Heart left ventricle (tissue), 16 donors: ENCODE results near the gene MAGI2. TPM values are rescaled to one million over a fixed set of nuclear protein-coding genes. Genes with fewer than 3 reads are reported as not detected.

Experiments used
- ATAC-seq, 4 donors: fragments of 200-7000 bp; cut with Tn5 transposase; one replicate each; pipeline ENCODE4 v1.9.1; 2020 to 2022; ENCODE audit warnings: moderate library complexity in 4 of 4, mild to moderate bottlenecking in 3 of 4, moderate number of reproducible peaks in 1 of 4
- DNase-seq, 5 donors: peaks; one replicate each; pipeline ENCODE4 v3.0.0-alpha.2; 2020
- H3K27ac ChIP-seq, 12 donors: fragments of 200-600 bp; sonication (generic) in 4 of 12; one replicate each; pipeline versions ENCODE4 v1.5.0 to v1.8.0; 2016 to 2022; ENCODE audit warnings: mild to moderate bottlenecking in 2 of 12
- H3K27me3 ChIP-seq, 9 donors: fragments of 200-600 bp; sonication (generic) in 2 of 9; one replicate each; pipeline versions ENCODE4 v1.5.1 to v1.8.0; 2016 to 2022; ENCODE audit warnings: mild to moderate bottlenecking in 3 of 9
- H3K36me3 ChIP-seq, 9 donors: fragments of 200-600 bp; sonication (generic) in 2 of 9; one replicate each; pipeline versions ENCODE4 v1.5.0 to v1.8.0; 2018 to 2022; ENCODE audit warnings: mild to moderate bottlenecking in 2 of 9
- H3K4me1 ChIP-seq, 12 donors: fragments of 200-600 bp; sonication (generic) in 4 of 12; one replicate each; pipeline versions ENCODE4 v1.5.0 to v1.8.0; 2016 to 2022; ENCODE audit warnings: mild to moderate bottlenecking in 3 of 12
- H3K4me3 ChIP-seq, 12 donors: fragments of 200-600 bp; sonication (generic) in 4 of 12; one replicate each; pipeline versions ENCODE4 v1.5.0 to v1.8.0; 2017 to 2022; ENCODE audit warnings: mild to moderate bottlenecking in 9 of 12, moderate library complexity in 4 of 12
- H3K9me3 ChIP-seq, 12 donors: fragments of 200-600 bp; sonication (generic) in 4 of 12; one replicate each; pipeline versions ENCODE4 v1.5.0 to v1.8.0; 2016 to 2022; ENCODE audit warnings: mild to moderate bottlenecking in 1 of 12
- POLR2A ChIP-seq, 2 donors: fragments of 450-650 bp; IDR thresholded peaks; one replicate each; pipeline ENCODE4 v1.6.1; 2017; ENCODE audit warnings: antibody characterized with exemption in 2 of 2, mild to moderate bottlenecking in 2 of 2, moderate library complexity in 2 of 2
- WGBS, 4 donors: extraction: QIAGEN DNeasy Blood & Tissue Kit in 2 of 4; methylation state at CpG; one replicate each; pipeline versions ENCODE4 v1.1.5 to v1.1.7; 2013 to 2018; 5-methylcytosine and 5-hydroxymethylcytosine counted together
- intact Hi-C, 10 donors: fragments of 100-400 bp; cut with DNase I; formaldehyde crosslinking; loops; one replicate each; pipeline versions ENCODE4 v1.11.1 to v1.14.2; 2022
- polyA plus RNA-seq, 2 donors: library from polyadenylated mRNA; stranded (reverse); fragments of 200-250 nt; gene quantifications; one replicate each; pipeline ENCODE4 v1.2.3, GENCODE V29; 2013
- total RNA-seq, 9 donors: library from RNA; depleted of rRNA in 2 of 9; stranded (reverse); fragments of >200 nt in 2 of 9; fragmentation: NEBNext Ultra II Directional in 3 of 9; extraction: Animal tissue kit (Norgen Biotek cat#: 25700) in 3 of 9; gene quantifications; one replicate each; pipeline versions ENCODE4 v1.1.0 to v1.2.4, GENCODE V29; 2016 to 2023
- TF ChIP-seq, protein P1 (sequence below), 12 donors: fragments of 200-600 bp; sonication (generic) in 4 of 12; IDR thresholded peaks; one replicate each; pipeline versions ENCODE4 v1.5.0 to v1.8.0; 2018 to 2022; ENCODE audit warnings: antibody characterized with exemption in 12 of 12, mild to moderate bottlenecking in 5 of 12
- donor health status: ischemic (EF 13 %, LVEDD 7.1; RV severe dilation, severe dysfunction).
- donor health status: healthy with polysubstance abuse.
- donor health status: DM: no; HTN: yes; CAD: no.
- donor health status: DM: no; HTN: no; CAD: no.
- donor health status: ischemic (EF 25% LVEDD 6.9; RV normal size, moderate dysfunction).
- donor health status: ischemic (EF 25% LVEDD 5.7; RV mildly dilated, moderate dysfunction).
- donor health status: healthy.
- donor health status: DM: yes; HTN: yes; CAD: no.
- donor health status: ischemic (EF 35%, LVEDD 5.7; RV mildly dilated, moderate dysfunction).
- donor health status: nonischemic (EF 11% LVEDD 7.7; RV severe dilation, severe dysfunction).
- donor health status: DM: yes; HTN: yes; CAD: no.
- donor health status: PGD.
- donor health status: ischemic (EF 29% LVEDD 5.4; RV normal size, mild dysfunction).
- donor health status: nonischemic (EF 23%, LVEDD 6.1; RV moderate dilation, normal function).

Gene MAGI2
- total and polyA plus RNA-seq, 11 donors: 1.1 to 6.8 (median 3.8) TPM

DNA sequence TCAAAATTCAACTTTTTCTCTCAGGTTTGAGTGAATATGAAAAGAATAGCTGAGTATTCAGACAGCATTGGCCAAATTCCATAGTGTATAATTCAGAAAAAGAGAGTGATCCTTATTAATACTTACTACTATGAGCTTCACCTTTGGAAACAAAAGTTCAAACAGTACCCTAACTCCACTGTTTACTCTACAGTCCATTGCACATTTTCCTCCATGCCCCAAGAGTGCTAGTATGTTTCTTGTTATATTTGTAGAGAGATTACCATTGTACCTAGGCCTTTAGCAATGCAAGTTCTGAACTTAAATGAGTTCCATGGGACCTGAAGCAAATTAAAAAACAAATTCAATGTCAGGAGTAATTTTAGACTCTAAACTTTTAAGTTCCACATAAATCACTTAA, 48.1 kb downstream of the MAGI2 start:
- Histone ChIP-seq H3K27me3 (no peaks in the 10 kb centered on the region), H3K36me3 (no peaks in the 10 kb centered on the region), H3K9me3 (no peaks in the 10 kb centered on the region), H3K4me1 (peaks cover 0 to 53% (median 9%) of the 10 kb centered on the region in 12 donors), H3K27ac (peak overlapping the region in 1 of 12 donors; percentile 0), H3K4me3 (no peak overlapping the region)
- intact Hi-C loops: loop anchor here in 2 of 10 donors (5.0 kb wide), 1 partner anchor 47 kb away; the partner anchor contains the start of gene MAGI2 (in 2 of the 2)
- DNase-seq: no peak
- no peak for ATAC-seq
- TF ChIP-seq, protein P1, sequence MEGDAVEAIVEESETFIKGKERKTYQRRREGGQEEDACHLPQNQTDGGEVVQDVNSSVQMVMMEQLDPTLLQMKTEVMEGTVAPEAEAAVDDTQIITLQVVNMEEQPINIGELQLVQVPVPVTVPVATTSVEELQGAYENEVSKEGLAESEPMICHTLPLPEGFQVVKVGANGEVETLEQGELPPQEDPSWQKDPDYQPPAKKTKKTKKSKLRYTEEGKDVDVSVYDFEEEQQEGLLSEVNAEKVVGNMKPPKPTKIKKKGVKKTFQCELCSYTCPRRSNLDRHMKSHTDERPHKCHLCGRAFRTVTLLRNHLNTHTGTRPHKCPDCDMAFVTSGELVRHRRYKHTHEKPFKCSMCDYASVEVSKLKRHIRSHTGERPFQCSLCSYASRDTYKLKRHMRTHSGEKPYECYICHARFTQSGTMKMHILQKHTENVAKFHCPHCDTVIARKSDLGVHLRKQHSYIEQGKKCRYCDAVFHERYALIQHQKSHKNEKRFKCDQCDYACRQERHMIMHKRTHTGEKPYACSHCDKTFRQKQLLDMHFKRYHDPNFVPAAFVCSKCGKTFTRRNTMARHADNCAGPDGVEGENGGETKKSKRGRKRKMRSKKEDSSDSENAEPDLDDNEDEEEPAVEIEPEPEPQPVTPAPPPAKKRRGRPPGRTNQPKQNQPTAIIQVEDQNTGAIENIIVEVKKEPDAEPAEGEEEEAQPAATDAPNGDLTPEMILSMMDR (IDR thresholded peaks at IDR 0.05): no peak
- TF ChIP-seq POLR2A (IDR thresholded peaks at IDR 0.05): no peak

DNA sequence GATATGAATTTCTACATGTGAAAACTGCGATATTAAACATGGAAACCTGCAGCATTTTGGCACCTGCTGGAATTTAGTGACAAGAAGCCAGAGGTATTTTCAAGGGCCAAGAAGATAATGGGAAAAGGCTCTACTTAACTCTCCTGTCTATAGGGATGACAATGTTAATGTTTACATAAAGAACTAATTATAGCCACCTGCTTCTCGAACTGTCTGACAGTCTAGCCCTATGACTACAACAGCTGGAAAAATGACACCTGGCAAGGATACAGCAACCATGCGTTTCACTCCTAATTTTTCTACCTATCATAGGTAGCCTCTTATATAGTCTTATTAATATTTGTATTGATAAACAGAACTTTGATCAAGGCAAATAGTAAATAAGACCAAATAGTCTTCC, 49.6 kb downstream of the MAGI2 start:
- DNase-seq (no peak), ATAC-seq (no peak)
- no peaks in the 10 kb centered on the region for H3K9me3 ChIP-seq
- H3K4me1 ChIP-seq: peaks cover 0 to 54% (median 9%) of the 10 kb centered on the region in 12 donors
- no peaks in the 10 kb centered on the region for H3K27me3 ChIP-seq
- WGBS, 4 donors: 52 to 71% (median 66%) methylated on average over 3 of the region's 3 CpGs
- TF ChIP-seq, protein P1 (IDR thresholded peaks at IDR 0.05): no peak
- no peak for TF ChIP-seq POLR2A (IDR thresholded peaks at IDR 0.05)
- no peak overlapping the region for H3K4me3 ChIP-seq
- H3K27ac ChIP-seq: peak overlapping the region in 1 of 12 donors; percentile 6
- no peaks in the 10 kb centered on the region for H3K36me3 ChIP-seq
- intact Hi-C loops: no loop called here

DNA sequence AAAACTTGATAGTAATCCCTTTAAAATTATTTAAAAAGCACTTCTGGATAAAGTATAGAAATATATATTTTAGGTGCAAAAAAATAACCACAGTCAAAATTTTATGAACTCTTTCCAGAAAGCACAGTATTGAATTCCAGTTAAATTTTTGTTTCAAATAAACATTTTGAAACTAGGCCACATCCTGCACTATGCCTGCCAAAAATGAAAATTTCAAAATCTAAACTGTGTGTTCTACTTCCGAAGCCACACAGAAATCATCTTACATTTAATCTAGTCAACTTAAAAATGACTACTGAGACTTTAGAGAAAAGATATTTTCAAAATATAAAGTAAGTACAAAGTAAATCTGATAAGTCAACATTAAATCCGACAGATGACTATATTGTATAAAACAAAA, 50.0 kb downstream of the MAGI2 start:
- Histone ChIP-seq H3K27ac (peak overlapping the region in 1 of 12 donors; percentile 6), H3K4me1 (peaks cover 0 to 58% (median 9%) of the 10 kb centered on the region in 12 donors)
- no peak for ATAC-seq

DNA sequence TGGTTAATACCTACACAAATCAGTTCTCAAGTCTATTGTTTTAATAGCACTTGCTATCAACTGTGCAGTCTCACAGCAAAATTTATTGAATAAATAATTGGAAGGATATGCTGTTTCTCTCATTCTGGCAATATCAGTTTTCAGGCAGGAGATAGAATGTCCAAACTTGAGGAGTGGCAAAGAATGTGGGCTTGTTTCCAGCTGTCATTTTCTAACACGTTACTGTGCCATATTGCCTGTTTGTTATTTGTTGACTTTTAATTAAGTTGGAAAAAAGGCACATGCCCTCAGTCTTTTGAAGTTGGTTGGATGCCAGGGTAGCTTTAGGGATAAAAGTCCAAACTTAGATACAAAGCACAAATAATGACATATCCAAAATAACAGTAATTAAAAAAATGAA, 52.2 kb downstream of the MAGI2 start:
- DNase-seq: no peak
- Histone ChIP-seq H3K36me3 (no peaks in the 10 kb centered on the region), H3K4me1 (peaks cover 0 to 53% (median 11%) of the 10 kb centered on the region in 12 donors), H3K27ac (no peak overlapping the region), H3K9me3 (no peaks in the 10 kb centered on the region), H3K27me3 (no peaks in the 10 kb centered on the region), H3K4me3 (no peak overlapping the region)
- intact Hi-C loops: no loop called here
- ATAC-seq: no peak
- WGBS, 4 donors: 16 to 38% (median 22%) methylated on average over 1 of the region's 1 CpG
- no peak for TF ChIP-seq POLR2A (IDR thresholded peaks at IDR 0.05)
- TF ChIP-seq, protein P1 (IDR thresholded peaks at IDR 0.05): no peak

More for the DNA sequence above, 50.0 kb downstream of the MAGI2 start:
- H3K27me3 ChIP-seq: no peaks in the 10 kb centered on the region
- DNase-seq: no peak
- H3K9me3 ChIP-seq: no peaks in the 10 kb centered on the region
- intact Hi-C loops: no loop called here
- WGBS, 4 donors: 65 to 83% (median 75%) methylated on average over 2 of the region's 2 CpGs
- no peak overlapping the region for H3K4me3 ChIP-seq
- no peaks in the 10 kb centered on the region for H3K36me3 ChIP-seq
- TF ChIP-seq, protein P1 (IDR thresholded peaks at IDR 0.05): no peak
- TF ChIP-seq POLR2A (IDR thresholded peaks at IDR 0.05): no peak
